ENCODE measurements around the gene FNDC5.

DNA sequence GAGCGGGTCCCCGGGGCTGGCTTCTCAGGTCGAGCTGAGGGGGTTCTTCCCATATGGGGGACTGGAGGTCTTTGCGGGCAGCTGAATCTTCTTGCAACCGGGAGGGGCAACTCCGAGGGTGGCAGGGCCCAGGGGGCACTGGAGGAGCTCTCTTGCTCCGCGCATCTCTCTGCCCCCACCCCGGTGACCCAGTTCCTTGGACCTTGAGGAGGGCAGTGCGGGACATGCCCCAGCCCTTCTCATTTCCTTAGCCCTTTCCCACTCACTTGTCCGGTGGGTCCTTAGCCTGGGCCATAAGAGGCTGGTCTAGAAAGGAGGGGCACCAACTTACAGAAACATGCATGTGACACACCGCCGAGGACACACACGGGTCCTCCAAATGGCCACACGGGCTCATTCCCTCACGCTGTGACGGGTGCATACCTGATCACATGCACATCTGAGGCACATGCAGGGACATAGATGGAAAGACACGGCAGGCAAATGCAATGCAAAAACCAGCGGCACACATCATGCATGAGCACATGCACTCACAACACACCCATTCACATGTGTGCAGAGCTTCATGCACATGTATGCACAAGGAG is 16.2 kb upstream of the FNDC5 start:
- TF ChIP-seq SP1 (IDR thresholded peaks at IDR 0.05; ENCODE audit: low read depth, low read length) (no peak), CREM (IDR thresholded peaks at IDR 0.05; ENCODE audit: low read depth) (no peak), HCFC1 (IDR thresholded peaks at IDR 0.05; ENCODE audit: low read length) (no peak), BHLHE40 (IDR thresholded peaks at IDR 0.05; ENCODE audit: borderline replicate concordance in 1 of 2, low read depth in 2 of 2, low read length in 1 of 2) (no peak), BCL11A (IDR thresholded peaks at IDR 0.05; ENCODE audit: low read depth, low read length) (no peak)
- TF ChIP-seq, protein P1, sequence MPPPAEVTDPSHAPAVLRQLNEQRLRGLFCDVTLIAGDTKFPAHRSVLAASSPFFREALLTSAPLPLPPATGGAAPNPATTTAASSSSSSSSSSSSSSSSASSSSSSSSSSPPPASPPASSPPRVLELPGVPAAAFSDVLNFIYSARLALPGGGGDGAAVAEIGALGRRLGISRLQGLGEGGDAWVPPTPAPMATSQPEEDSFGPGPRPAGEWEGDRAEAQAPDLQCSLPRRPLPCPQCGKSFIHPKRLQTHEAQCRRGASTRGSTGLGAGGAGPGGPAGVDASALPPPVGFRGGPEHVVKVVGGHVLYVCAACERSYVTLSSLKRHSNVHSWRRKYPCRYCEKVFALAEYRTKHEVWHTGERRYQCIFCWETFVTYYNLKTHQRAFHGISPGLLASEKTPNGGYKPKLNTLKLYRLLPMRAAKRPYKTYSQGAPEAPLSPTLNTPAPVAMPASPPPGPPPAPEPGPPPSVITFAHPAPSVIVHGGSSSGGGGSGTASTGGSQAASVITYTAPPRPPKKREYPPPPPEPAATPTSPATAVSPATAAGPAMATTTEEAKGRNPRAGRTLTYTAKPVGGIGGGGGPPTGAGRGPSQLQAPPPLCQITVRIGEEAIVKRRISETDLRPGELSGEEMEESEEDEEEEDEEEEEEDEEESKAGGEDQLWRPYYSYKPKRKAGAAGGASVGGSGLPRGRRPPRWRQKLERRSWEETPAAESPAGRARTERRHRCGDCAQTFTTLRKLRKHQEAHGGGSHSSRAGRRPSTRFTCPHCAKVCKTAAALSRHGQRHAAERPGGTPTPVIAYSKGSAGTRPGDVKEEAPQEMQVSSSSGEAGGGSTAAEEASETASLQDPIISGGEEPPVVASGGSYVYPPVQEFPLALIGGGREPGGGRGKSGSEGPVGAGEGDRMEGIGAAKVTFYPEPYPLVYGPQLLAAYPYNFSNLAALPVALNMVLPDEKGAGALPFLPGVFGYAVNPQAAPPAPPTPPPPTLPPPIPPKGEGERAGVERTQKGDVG (CRISPR knock-in tag; IDR thresholded peaks at IDR 0.05) = no peak
- TF ChIP-seq, protein P2, sequence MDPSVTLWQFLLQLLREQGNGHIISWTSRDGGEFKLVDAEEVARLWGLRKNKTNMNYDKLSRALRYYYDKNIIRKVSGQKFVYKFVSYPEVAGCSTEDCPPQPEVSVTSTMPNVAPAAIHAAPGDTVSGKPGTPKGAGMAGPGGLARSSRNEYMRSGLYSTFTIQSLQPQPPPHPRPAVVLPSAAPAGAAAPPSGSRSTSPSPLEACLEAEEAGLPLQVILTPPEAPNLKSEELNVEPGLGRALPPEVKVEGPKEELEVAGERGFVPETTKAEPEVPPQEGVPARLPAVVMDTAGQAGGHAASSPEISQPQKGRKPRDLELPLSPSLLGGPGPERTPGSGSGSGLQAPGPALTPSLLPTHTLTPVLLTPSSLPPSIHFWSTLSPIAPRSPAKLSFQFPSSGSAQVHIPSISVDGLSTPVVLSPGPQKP (IDR thresholded peaks at IDR 0.05; ENCODE audit: low read depth, low read length) = no peak
- TF ChIP-seq, protein P3, sequence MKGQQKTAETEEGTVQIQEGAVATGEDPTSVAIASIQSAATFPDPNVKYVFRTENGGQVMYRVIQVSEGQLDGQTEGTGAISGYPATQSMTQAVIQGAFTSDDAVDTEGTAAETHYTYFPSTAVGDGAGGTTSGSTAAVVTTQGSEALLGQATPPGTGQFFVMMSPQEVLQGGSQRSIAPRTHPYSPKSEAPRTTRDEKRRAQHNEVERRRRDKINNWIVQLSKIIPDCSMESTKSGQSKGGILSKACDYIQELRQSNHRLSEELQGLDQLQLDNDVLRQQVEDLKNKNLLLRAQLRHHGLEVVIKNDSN (IDR thresholded peaks at IDR 0.05; ENCODE audit: borderline replicate concordance, extremely low read length, insufficient read depth, low read depth, low read length) = no peak
- TF ChIP-seq, protein P4, sequence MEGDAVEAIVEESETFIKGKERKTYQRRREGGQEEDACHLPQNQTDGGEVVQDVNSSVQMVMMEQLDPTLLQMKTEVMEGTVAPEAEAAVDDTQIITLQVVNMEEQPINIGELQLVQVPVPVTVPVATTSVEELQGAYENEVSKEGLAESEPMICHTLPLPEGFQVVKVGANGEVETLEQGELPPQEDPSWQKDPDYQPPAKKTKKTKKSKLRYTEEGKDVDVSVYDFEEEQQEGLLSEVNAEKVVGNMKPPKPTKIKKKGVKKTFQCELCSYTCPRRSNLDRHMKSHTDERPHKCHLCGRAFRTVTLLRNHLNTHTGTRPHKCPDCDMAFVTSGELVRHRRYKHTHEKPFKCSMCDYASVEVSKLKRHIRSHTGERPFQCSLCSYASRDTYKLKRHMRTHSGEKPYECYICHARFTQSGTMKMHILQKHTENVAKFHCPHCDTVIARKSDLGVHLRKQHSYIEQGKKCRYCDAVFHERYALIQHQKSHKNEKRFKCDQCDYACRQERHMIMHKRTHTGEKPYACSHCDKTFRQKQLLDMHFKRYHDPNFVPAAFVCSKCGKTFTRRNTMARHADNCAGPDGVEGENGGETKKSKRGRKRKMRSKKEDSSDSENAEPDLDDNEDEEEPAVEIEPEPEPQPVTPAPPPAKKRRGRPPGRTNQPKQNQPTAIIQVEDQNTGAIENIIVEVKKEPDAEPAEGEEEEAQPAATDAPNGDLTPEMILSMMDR (IDR thresholded peaks at IDR 0.05 in 2 of 3, conservative IDR thresholded peaks at IDR 0.05 in 1 of 3; ENCODE audit: control insufficient read depth in 2 of 3, extremely low read depth in 1 of 3, insufficient read depth in 1 of 3, low read depth in 3 of 3, low read length in 3 of 3) = no peak
- TF ChIP-seq, protein P5, sequence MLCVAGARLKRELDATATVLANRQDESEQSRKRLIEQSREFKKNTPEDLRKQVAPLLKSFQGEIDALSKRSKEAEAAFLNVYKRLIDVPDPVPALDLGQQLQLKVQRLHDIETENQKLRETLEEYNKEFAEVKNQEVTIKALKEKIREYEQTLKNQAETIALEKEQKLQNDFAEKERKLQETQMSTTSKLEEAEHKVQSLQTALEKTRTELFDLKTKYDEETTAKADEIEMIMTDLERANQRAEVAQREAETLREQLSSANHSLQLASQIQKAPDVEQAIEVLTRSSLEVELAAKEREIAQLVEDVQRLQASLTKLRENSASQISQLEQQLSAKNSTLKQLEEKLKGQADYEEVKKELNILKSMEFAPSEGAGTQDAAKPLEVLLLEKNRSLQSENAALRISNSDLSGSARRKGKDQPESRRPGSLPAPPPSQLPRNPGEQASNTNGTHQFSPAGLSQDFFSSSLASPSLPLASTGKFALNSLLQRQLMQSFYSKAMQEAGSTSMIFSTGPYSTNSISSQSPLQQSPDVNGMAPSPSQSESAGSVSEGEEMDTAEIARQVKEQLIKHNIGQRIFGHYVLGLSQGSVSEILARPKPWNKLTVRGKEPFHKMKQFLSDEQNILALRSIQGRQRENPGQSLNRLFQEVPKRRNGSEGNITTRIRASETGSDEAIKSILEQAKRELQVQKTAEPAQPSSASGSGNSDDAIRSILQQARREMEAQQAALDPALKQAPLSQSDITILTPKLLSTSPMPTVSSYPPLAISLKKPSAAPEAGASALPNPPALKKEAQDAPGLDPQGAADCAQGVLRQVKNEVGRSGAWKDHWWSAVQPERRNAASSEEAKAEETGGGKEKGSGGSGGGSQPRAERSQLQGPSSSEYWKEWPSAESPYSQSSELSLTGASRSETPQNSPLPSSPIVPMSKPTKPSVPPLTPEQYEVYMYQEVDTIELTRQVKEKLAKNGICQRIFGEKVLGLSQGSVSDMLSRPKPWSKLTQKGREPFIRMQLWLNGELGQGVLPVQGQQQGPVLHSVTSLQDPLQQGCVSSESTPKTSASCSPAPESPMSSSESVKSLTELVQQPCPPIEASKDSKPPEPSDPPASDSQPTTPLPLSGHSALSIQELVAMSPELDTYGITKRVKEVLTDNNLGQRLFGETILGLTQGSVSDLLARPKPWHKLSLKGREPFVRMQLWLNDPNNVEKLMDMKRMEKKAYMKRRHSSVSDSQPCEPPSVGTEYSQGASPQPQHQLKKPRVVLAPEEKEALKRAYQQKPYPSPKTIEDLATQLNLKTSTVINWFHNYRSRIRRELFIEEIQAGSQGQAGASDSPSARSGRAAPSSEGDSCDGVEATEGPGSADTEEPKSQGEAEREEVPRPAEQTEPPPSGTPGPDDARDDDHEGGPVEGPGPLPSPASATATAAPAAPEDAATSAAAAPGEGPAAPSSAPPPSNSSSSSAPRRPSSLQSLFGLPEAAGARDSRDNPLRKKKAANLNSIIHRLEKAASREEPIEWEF (IDR thresholded peaks at IDR 0.05; ENCODE audit: insufficient replicate concordance, low read depth, low read length) = no peak

Measured in GM12878 (cell line).